ENCODE measurements around the gene SERPINE1.
"Not testable (repeated sequence)": the region's sequence is repeated elsewhere in the genome, so short reads cannot be mapped to it uniquely, and the experiment has no call there.

The SERPINE1 gene

DNA sequence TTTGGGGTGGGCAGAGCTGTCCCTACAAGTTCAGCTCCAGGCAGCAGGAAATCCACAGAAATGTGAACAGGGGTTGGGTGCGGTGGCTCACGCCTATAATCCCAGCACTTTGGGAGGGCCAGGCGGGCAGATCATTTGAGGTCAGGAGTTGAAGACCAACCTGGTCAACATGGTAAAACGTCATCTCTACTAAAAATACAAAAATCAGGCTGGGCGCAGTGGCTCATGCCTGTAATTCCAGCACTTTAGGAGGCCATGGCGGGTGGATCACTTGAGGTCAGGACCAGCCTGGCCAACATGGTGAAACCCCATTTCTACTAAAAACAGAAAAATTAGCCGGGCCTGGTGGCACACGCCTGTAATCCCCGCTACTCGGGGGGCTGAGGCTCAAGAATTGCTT, 23.2 kb upstream of the SERPINE1 start:
- not testable (repeated sequence) for DNase-seq

DNA sequence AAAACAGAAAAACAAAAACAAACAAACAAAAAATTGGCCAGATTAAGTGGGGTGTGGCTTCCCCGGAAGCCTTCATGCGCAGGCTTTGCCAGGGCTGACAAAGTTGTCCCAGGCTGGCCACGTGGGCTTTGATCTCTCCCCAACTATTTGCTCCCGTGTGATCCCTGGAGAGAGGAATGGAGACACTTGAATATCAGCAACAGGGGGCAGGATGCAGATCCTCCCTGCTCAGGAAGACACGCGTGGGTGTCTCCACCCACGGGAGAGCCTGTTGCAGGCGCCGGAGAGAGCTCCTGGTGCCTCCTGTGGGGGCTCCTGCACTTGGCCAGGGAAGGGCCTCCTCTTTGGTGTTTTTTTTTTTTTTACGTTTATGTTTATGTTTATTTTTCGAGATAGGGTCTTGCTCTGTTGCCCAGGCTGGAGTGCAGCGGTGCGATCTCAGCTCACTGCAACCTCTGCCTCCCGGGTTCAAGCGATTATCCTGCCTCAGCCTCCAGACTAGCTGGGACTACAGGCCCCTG, 22.7 kb upstream of the SERPINE1 start:
- DNase-seq: no peak

DNA sequence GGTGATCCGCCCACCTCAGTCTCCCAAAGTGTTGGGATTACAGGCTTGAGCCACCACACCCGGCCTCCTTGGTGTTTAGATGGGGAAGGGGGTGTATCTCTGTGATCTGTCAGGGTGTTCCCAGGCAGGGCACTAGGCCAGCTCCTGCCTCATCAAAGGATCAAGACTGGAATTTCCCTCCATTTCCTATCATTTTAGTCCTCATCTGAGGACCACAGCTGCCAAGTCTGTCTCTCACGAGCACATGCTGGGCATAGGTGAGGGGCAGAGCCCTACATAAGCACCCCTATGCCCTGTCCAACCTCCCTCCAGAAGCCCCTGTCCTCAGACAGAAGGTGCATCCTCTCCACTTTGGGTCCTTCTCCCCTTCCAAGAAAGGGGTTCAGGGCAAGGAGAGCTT, 22.1 kb upstream of the SERPINE1 start:
- no peak for DNase-seq

DNA sequence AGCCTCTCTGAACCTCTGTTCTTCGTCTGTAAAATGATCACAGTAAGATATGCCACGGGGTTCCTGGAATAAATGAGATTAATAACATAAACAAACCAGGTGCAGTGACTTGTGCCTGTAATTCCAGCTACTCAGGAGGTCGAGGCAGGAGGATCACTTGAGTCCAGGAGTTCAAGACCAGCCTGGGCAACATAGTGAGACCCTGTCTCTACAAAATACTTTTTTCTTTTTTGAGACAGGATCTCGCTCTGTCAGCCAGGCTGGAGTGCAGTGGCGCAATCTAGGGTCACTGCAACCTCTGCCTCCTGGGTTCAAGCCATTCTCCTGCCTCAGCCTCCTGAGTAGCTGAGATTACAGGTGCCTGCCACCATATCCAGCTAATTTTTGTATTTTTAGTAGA, 21.7 kb upstream of the SERPINE1 start:
- DNase-seq: not testable (repeated sequence)

DNA sequence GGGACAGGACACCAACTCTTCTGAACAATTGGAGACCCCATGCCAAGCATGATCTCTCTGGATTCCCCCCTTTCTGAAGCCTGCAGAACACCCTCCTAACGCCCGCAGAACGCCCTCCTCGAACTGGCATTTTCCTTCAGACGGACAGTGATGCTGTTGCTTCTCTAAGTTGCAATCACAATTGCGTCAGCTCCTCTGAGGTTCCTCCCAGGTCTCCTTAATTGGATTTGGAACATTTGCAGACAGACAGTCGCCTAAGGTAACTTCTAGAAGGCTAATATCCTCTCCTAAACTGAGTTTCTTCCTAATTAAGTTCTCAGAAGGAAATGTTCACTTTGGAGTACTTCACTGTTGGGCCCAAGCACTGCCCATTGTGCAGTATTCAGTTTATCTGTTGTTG, 20.5 kb upstream of the SERPINE1 start:
- no peak for DNase-seq

DNA sequence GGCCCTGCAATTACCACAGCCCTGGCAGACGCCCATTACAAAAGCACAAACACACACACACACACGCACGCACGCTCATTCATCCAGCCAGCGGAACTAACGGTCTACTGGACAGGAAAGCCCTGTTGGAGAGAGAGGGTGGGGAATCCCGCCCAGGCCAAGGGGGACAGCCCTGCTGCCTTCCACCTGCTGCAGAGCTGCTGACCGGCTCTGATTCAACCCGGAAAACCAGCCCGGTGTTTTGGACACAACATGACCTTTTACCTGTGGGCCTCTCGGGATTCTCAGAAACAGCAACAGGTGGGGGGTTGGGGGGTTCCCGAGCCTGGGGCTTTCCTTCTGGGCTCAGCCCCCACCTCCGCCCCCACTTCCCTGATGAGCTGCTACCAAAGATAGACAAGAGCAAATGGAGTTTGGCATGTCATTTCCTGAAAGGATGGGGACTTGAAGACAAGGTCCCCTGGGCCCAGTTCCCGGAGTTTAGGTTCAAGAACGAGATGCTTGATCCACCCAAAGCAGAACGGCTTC, 18.5 kb upstream of the SERPINE1 start:
- DNase-seq: no peak

DNA sequence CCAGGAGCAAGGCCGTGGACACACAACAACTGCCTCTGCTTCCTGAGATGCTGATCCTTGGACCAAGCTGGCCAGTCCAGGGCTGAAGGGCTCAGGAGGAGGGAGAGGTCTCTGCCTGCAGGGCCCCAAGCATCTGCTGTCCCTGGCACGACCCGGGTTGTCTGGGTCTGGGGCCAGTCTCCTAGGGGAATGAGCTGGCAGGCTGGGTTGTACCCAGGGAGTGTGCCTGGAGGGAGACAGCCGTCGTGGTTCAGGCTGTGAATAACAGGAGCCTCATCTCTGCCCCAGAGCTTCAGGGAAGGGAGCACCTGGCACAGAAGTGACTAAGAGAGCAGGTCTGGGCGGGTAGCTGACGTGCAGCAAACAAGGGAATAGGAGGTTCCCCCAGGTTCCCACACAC, 17.9 kb upstream of the SERPINE1 start:
- DNase-seq: no peak

DNA sequence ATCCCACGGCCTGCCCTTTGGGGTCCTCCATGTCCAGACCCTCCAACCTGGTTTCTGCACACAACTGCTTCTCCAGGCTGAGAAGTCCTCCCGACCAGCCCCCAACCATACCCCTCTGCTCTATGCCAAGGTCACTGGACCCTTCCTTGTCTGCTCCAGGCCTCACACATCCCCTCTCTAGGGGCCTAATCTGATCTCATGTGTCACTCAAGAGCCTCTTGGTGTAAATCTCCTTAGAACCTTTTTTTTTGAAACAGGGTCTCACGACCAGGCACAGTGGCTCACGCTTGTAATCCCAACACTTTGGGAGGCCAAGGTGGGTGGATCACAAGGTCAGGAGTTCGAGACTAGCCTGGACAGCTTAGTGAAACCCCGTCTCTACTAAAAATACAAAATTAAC, 17.5 kb upstream of the SERPINE1 start:
- no peak for DNase-seq

DNA sequence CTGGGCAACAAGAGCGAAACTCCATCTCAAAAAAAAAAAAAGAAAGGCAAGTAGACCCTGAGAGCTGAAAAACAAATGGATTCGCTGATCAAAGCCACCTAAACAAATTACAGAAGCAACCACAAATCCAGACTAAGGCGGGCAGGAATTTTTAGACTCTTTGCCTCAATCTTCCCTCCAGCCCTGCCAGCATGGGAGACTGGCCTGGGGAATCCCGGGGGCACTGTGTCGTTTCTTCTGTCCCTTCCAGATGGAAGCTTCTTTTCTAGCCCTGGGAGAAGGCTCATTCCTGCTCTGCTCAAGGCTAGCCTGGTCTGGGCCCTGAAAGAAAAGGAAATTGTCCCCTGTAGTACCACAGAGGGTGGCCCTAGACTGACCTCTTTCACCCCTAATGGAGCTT, 15.6 kb upstream of the SERPINE1 start:
- no peak for DNase-seq

DNA sequence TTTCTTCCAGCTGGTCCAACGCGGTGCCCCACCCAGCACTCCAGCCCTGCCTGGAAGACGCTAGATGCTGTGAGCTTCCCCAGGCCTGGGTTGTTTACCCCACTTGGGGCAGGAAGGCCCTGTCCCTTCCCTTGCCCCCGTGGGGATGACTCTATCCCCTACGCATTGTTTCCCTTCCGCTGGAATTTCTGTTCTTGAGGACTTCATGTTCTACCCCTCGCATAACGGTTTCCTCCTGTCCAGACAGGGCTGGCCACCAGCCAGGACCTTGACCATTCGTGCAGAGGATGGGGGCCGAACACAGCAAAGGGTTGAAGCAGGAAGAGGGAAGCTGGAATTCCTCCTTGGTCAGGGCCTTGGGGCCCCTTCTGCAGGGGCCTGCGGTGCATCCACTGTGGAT, 14.7 kb upstream of the SERPINE1 start:
- DNase-seq: no peak

DNA sequence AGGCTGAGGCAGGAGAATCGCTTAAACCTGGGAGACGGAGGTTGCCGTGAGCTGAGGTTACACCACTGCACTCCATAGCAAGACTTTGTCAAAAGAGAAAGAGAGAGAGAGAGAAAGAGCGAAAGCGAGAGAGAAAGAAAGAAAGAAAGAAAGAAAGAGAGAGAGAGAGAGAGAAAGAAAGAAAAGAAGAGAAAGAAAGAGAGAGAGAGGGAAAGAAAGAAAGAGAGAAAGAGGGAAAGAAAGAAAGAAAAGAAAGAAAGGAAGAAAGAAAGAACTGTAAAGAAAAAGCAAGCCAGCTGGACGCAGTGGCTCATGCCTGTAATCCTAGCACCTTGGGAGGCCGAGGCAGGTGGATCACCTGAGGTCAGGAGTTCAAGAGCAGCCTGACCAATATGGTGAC, 13.8 kb upstream of the SERPINE1 start:
- DNase-seq: not testable (repeated sequence)

DNA sequence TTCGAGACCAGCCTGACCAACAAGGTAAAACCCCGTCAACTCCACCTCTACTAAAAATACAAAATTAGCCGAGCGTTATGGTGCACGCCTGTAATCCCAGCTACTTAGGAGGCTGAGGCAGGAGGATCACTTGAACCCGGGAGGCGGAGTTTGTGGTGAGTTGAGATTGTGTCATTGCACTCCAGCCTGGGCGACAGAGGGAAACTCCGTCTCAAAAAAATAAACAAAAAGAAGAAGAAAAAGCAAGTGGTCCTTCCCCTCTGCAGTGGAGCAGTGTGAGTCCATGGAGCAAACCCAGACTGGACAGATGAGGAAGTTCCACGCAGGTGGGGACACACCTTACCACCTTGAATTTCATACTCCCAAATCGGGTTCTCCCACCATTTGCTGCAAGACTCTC, 13.1 kb upstream of the SERPINE1 start:
- no peak for DNase-seq

DNA sequence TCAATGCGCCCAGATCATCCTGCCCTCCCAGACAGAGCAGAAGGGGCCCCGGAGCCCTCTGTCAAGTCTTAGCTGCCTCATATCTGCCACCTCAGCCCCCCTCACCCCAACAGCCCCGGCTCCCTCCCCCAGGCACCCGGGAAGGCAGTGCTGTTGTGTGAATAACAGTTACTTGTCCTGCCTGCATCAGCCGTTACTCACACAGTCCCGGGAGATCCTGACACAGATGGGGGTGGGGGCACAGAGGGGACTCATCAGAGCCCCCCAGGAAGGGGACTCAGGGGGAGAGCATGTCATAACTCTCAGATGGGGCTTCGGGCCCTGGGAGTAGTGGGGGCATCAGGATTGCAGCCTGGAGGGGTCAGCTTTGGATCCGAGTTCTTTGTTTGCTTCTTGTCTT, 12.4 kb upstream of the SERPINE1 start:
- no peak for DNase-seq

DNA sequence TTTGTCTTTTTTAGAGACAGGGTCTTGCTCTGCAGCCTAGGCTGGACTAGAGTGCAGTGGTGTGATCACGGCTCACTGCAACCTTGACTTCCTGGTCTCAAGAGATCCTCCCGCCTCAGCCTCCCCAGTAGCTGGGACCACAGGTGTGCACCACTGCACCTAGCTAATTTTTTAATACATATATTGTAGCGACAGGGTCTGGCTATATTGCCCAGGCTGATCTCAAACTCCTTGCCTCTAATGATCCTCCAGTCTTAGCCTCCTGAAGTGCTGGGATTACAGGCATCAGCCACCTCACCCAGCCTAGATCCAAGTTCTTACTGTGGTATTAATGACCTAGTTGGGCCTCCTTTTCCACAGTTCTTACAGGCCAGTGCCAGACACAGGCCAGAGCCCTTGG, 11.7 kb upstream of the SERPINE1 start:
- DNase-seq: no peak

DNA sequence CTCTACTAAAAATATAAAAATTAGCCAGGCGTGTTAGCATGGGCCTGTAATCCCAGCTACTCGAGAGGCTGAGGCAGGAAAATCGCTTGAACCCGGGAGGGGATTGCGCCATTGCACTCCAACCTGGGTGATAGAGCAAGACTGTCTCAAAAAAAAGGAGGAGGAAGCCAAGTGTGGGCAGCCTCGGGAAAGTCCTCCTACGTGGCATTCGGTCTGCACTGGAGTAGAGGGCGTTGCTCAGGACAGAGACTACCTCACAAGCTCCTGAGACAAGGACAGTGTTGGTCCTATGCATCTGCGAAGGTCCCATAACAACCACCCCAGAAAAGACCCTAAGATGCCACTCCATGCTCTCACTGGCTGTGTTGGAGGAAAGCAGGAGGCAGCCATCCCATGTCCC, 10.0 kb upstream of the SERPINE1 start:
- DNase-seq: no peak

DNA sequence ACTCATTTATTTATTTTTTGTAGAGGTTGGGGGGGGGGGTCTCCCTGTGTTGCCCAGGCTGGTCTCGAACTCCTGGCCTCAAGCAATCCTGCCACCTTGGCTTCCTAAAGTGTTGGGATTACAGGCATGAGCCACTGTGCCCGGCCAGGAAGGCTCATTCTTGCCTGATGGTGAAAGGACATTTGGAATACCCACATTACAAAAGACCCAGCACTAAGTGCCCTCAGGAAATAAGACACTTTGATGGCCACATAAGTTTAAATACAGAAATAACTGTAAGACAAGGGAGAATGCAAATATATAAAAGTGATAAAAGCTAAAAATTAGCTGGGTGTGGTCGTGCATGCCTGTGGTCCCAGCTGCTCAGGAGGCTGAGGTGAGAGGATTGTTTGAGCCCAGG, 8.0 kb upstream of the SERPINE1 start:
- no peak for DNase-seq

DNA sequence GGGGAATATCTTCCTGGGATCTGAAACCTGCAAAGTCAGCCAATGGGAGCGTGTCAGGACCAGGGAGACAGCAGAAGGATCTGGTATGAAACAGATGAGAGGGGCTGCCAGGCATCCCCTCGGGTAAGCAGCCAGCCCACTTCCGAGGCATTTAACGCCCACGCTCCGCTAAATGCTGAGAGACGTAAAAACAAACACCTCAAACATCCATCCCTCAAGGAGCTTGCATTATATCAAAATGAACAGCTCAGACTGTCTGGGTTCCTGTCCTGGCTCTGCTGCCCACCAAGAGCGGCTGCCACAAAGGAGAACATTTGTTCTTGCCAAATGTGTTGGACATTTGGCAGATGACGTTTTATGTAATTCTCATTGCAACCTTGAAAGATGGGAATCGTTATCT, 7.0 kb upstream of the SERPINE1 start:
- DNase-seq: no peak

DNA sequence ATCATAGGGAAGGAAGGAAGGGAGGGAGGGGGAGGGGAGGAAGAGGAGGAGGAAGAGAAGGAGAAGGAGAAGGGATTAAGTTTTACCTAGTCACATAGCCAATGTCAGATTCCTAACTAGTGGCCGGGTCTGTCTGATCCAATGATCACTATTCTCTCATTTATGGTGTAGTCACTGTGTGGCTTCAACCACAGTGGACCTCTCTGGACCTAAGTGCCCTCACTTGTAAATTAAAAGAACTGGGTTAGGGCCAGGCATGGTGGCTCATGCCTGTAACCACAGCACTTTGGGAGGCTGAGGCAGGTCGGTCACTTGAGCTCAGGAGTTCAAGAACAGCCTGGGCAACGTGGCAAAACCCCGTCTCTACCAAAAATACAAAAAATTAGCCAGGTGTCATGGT, 6.6 kb upstream of the SERPINE1 start:
- DNase-seq: no peak

DNA sequence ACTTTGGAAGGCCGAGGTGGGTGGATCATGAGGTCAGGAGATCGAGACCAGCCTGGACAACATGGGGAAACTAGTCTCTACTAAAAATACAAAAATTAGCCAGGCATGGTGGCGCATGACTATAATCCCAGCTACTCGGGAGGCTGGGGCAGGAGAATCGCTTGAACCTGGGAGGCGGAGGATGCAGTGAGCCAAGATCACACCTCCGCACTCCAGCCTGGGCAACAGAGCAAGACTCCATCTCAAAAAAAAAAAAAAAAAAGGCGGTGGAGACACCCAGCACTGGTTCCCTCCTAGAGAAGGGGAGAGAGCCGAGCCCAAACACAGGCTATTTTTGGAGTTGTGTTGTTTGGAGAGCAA, 5.3 kb upstream of the SERPINE1 start:
- not testable (repeated sequence) for DNase-seq

DNA sequence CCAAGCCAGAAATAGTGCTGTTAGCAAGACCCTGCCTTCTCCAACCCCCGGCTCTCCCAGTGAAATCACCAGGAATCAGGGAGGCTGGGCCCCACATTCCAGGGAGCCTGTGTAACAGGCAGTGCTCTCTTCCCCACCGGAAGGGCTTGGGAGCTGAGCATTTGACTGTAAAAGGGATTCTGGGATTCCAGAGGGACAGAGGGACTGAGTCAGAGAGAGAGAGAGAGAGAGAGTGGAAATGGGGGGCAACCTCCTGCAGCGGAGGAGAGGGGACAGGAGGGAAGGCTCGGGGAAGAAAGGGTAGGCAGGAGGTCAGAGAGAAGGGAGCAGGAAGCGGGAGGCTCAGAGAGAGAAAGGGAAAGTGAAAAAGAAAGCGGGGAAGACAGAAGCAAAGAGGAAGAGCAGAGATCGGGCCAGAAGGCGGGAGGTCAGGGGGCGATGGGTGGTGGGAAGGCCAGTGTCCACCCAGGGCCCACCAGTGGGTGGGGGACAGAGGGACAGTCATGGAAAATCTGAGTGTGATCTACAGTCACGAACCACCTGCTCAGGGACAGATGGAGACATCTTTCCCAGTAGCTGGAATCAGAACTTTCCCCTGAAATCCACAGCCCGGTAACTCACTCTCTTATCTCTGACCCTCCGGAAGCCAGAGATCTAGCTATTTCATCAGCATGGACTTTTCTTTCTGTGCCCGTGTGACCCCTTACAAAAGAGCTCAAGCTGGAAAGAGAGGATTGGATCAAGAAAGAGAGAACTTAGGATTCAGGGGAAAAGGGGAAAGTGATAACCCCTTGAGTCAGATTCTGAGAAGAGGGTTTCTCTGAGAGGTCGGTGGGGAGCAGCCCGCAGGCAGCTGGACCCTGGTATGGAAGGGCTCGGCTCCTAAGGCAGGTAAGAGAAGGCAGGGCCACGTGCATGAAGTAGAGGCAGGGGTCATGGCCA, 4.6 kb upstream of the SERPINE1 start:
- no peak for DNase-seq

DNA sequence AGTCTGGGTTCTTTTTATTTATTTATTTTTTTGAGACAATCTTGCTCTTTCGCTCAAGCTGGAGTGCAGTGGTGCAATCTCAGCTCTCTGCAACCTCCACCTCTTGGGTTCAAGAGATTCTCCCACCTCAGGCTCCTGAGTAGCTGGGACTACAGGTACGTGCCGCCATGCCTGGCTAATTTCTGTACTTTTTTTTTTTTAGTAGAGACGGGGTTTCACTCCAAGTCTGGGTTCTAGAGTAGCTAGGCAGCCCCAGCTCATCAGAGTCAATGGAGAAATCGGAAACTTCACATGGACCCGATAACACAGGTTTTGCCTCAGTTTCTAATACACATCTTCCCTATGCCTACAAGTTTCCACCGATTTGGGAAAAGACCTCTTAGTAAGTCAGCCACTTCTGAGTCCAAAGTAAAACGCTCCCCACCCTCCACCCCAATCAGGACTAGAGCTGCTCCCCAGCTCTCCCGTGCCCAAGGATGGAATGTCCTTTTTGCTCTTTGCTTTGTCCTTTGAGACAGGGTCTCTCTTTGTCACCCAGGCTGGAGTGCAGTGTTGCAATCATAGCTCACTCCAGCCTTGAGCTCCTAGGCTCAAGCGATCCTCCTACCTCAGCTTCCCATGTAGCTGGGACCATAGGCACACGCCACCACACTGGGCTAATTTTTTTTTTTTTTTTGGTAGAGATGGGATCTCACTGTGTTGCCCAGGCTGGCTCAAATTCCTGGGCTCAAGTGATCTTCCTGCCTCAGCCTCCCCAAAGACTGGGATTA, 3.8 kb upstream of the SERPINE1 start:
- DNase-seq: no peak

DNA sequence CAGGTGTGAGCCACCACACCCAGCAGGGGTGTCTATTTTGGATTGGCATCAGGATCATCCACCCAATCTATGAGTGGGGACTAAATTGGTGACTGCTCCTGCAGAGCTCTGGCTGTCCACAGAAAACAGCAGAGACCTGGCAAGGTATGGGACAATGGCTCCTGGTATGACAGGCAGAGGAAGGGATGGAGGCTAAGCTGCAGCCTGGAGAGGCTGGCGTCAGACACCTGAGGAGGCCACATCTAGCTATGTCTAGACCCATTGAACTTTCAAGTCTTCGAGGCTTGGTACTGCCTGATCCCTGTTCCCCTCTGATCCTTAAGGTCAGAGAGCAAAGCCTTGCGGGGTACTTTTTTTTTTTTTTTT, 3.2 kb upstream of the SERPINE1 start:
- DNase-seq: no peak

DNA sequence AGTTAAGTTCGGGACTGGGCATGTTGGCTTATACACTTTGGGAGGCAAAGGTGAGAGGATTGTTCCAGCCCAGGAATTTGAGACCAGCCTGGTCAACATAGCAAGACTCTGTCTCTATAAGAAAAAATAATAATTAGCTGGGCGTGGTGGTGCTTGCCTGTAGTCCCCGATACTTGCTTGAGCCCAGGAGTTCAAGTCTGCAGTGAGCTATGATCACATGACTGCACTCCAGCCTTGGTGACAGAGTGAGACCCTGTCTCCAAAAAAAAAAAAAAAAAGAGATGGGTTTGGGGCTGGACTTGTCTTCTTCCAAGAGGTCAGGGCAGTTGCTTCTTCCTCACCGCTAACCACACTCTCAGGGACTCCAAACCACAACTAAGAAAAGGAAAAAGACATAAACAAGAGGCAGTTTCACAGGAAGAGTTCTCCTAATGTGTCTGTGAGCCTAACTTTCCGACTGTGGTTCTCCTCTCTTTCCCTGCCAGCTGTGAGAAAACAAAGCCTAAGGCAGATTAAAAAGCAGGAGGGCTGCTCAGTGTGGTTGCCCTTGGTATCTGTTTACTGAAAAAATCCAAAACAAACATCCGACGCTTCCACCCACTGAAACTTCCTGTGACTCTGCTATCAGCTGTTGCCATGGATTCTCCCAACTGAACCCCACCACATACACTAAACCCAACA, 2.4 kb upstream of the SERPINE1 start:
- no peak for DNase-seq
